Osteocyte (in vitro differentiated cells): ENCODE measurements around the gene PMS2. TPM values are rescaled to one million over a fixed set of nuclear protein-coding genes. Genes with fewer than 3 reads are reported as not detected.

ENCODE experiments used
- DNase-seq: peaks from one replicate; pipeline ENCODE4 v3.0.0; 2021; ENCODE audit warnings: mixed read lengths; ENCODE audit not compliant: unreplicated experiment; ENCODE audit errors: extremely low spot score
- H3K27ac Mint-ChIP-seq: one replicate; pipeline ENCODE4 v1.8.0; 2021; ENCODE audit warnings: mild to moderate bottlenecking, mixed read lengths; ENCODE audit not compliant: unreplicated experiment
- H3K27me3 Mint-ChIP-seq: one replicate; pipeline ENCODE4 v1.8.0; 2021; ENCODE audit warnings: mixed read lengths; ENCODE audit not compliant: unreplicated experiment
- H3K36me3 Mint-ChIP-seq: one replicate; pipeline ENCODE4 v1.8.0; 2021; ENCODE audit warnings: mixed read lengths; ENCODE audit not compliant: unreplicated experiment
- H3K4me1 Mint-ChIP-seq: one replicate; pipeline ENCODE4 v1.8.0; 2021; ENCODE audit warnings: mixed read lengths; ENCODE audit not compliant: unreplicated experiment
- H3K4me3 Mint-ChIP-seq: one replicate; pipeline ENCODE4 v1.8.0; 2021; ENCODE audit warnings: mild to moderate bottlenecking, moderate library complexity, mixed read lengths; ENCODE audit not compliant: unreplicated experiment
- H3K9me3 Mint-ChIP-seq: one replicate; pipeline ENCODE4 v1.8.0; 2021; ENCODE audit warnings: mixed read lengths; ENCODE audit not compliant: unreplicated experiment
- CTCF ChIP-seq: fragments of 200-600 bp; sonication (generic); IDR thresholded peaks from 2 replicates; pipeline ENCODE4 v1.5.0; 2021; ENCODE audit warnings: antibody characterized with exemption, mild to moderate bottlenecking, moderate library complexity
- total RNA-seq: library from RNA; stranded (reverse); gene quantifications from 2 replicates; pipeline ENCODE4 v1.2.1, GENCODE V29; 2021

Gene PMS2
- total RNA-seq, 1 donor from 2014 or later = 21.4 TPM

GRCh38 chr7:6031567-6031966 lies 22.7 kb upstream of the PMS2 start:
- no peak overlapping the region for H3K27ac Mint-ChIP-seq
- no peak for TF ChIP-seq CTCF
- H3K9me3 Mint-ChIP-seq = no peaks in the 10 kb centered on the region
- H3K4me3 Mint-ChIP-seq = no peak overlapping the region
- H3K27me3 Mint-ChIP-seq = no peaks in the 10 kb centered on the region
- peaks cover 3% of the 10 kb centered on the region for H3K4me1 Mint-ChIP-seq
- DNase-seq = no peak
- H3K36me3 Mint-ChIP-seq = peaks cover 56% of the 10 kb centered on the region

GRCh38 chr7:6030988-6031387 lies 22.1 kb upstream of the PMS2 start, which contains the start of gene ANKRD61:
Gene ANKRD61 (plus strand): TSS chr7:6031376. CDS start chr7:6031376, 0 bp downstream.
- Mint-ChIP-seq H3K27ac (no peak within 1 kb of the TSS), H3K4me1 (peaks cover 6% of the 10 kb centered on the region), H3K4me3 (no peak within 1 kb of the TSS), H3K36me3 (peaks cover 55% of the 10 kb centered on the region), H3K27me3 (no peaks in the 10 kb centered on the region), H3K9me3 (no peaks in the 10 kb centered on the region)
- no peak for DNase-seq
- no peak for TF ChIP-seq CTCF

GRCh38 chr7:6028563-6028962 lies 19.7 kb upstream of the PMS2 start:
- peaks cover 60% of the 10 kb centered on the region for H3K36me3 Mint-ChIP-seq

GRCh38 chr7:6027806-6028365 lies 19.0 kb upstream of the PMS2 start:
- no peak for DNase-seq
- Mint-ChIP-seq H3K4me1 (peaks cover 6% of the 10 kb centered on the region), H3K9me3 (no peaks in the 10 kb centered on the region), H3K4me3 (no peak overlapping the region), H3K27me3 (no peaks in the 10 kb centered on the region), H3K36me3 (peaks cover 66% of the 10 kb centered on the region), H3K27ac (no peak overlapping the region)
- TF ChIP-seq CTCF = no peak

More at GRCh38 chr7:6028563-6028962, 19.7 kb upstream of the PMS2 start:
- no peak for DNase-seq
- no peak overlapping the region for H3K27ac Mint-ChIP-seq
- H3K9me3 Mint-ChIP-seq = no peaks in the 10 kb centered on the region
- no peaks in the 10 kb centered on the region for H3K27me3 Mint-ChIP-seq
- TF ChIP-seq CTCF = no peak
- H3K4me1 Mint-ChIP-seq = peaks cover 6% of the 10 kb centered on the region
- no peak overlapping the region for H3K4me3 Mint-ChIP-seq

GRCh38 chr7:6026820-6027311 lies 18.0 kb upstream of the PMS2 start:
- no peak for DNase-seq
- no peaks in the 10 kb centered on the region for H3K27me3 Mint-ChIP-seq
- peaks cover 6% of the 10 kb centered on the region for H3K4me1 Mint-ChIP-seq
- no peaks in the 10 kb centered on the region for H3K9me3 Mint-ChIP-seq
- peaks cover 69% of the 10 kb centered on the region for H3K36me3 Mint-ChIP-seq
- no peak overlapping the region for H3K4me3 Mint-ChIP-seq
- H3K27ac Mint-ChIP-seq = peak overlapping the region; percentile 50
- TF ChIP-seq CTCF = no peak
